GM12878 (cell line): ENCODE measurements around the gene TERB1. TPM values are rescaled to one million over a fixed set of nuclear protein-coding genes. Genes with fewer than 3 reads are reported as not detected.

Source experiments
- ATAC-seq: fragments of 200-7000 bp; cut with Tn5 transposase; 3 replicates; pipeline ENCODE4 v1.9.1; 2020; ENCODE audit warnings: mild to moderate bottlenecking, moderate library complexity
- BruUV-seq: library from RNA; stranded (reverse); fragments of 400-500 nt; replicated peaks from 2 replicates; lab custom pipeline; 2021; lab: Mats Ljungman, UMichigan
- CTCF ChIA-PET: fragments of 300-600 bp; sonication (Branson Sonifier 250); formaldehyde crosslinking; extraction: SDS; loops from one replicate; lab custom pipeline; 2021; ENCODE audit warnings: inconsistent platforms; lab: Yijun Ruan, JAX
- POLR2A ChIA-PET: fragments of 350-600 bp; formaldehyde crosslinking; extraction: SDS; loops from one replicate; lab custom pipeline; 2021; ENCODE audit warnings: inconsistent platforms; lab: Charles Lee
- RAD21 ChIA-PET: fragments of 300-600 bp; sonication (Branson Sonifier 250); formaldehyde crosslinking; loops from one replicate; lab custom pipeline; 2023; ENCODE audit warnings: antibody characterized with exemption; ENCODE audit not compliant: unreplicated experiment; lab: Charles Lee
- SMC1A ChIA-PET: fragments of 300-600 bp; sonication (Branson Sonifier 250); formaldehyde crosslinking; loops from one replicate; lab custom pipeline; 2023; ENCODE audit not compliant: unreplicated experiment, uncharacterized antibody; lab: Charles Lee
- DNase-seq: peaks from one replicate; pipeline ENCODE4 v3.0.0-alpha.2; 2011; ENCODE audit warnings: low read depth, low spot score
- FAIRE-seq: peaks from 3 replicates; lab custom pipeline; 2011; peaks lifted over from hg19 to GRCh38; lab: Jason Lieb, UNC
- H2AFZ ChIP-seq: 2 replicates; pipeline ENCODE4 v1.6.0; 2011; ENCODE audit warnings: low read depth, low read length, control low read depth; ENCODE audit not compliant: control insufficient read depth
- H3K27ac ChIP-seq: 2 replicates; pipeline ENCODE4 v1.5.1; 2011; ENCODE audit warnings: control low read depth; ENCODE audit not compliant: control insufficient read depth, insufficient read depth
- H3K27me3 ChIP-seq, 2 experiments: replicated peaks in 1 of 2; 2 replicates each; pipeline versions ENCODE4 v1.6.0 to v1.6.1; 2011; ENCODE audit warnings: low read length in 1 of 2; ENCODE audit not compliant: control insufficient read depth in 2 of 2, insufficient read depth in 2 of 2
- H3K36me3 ChIP-seq, 2 experiments: 2 replicates each; pipeline ENCODE4 v1.5.1; 2011; ENCODE audit warnings: low read length in 1 of 2; ENCODE audit not compliant: control insufficient read depth in 2 of 2, insufficient read depth in 2 of 2
- H3K4me1 ChIP-seq: 2 replicates; pipeline ENCODE4 v1.6.1; 2011; ENCODE audit warnings: mild to moderate bottlenecking, low read length, moderate library complexity, mixed read lengths; ENCODE audit not compliant: control insufficient read depth, insufficient read depth
- H3K4me2 ChIP-seq: 2 replicates; pipeline ENCODE4 v1.6.0; 2011; ENCODE audit warnings: control low read depth; ENCODE audit not compliant: control insufficient read depth, insufficient read depth
- H3K4me3 ChIP-seq: fragments of 200-600 bp; sonication (generic); 2 replicates; pipeline ENCODE4 v1.5.1; 2016
- H3K79me2 ChIP-seq: 2 replicates; pipeline ENCODE4 v1.6.0; 2011; ENCODE audit warnings: low read length; ENCODE audit not compliant: control insufficient read depth, insufficient read depth
- H3K9ac ChIP-seq: 2 replicates; pipeline ENCODE4 v1.8.0; 2011; ENCODE audit warnings: low read length, control low read depth, mixed read lengths; ENCODE audit not compliant: control insufficient read depth, insufficient read depth
- H3K9me3 ChIP-seq: replicated peaks from 3 replicates; pipeline ENCODE4 v1.5.1; 2011; ENCODE audit warnings: mild to moderate bottlenecking, low read length; ENCODE audit not compliant: control insufficient read depth, insufficient read depth
- H4K20me1 ChIP-seq: 2 replicates; pipeline ENCODE4 v1.6.0; 2011; ENCODE audit not compliant: control insufficient read depth, insufficient read depth
- CBX5 ChIP-seq: sonication (generic); IDR thresholded peaks from 2 replicates; pipeline ENCODE4 v1.6.1; 2016; ENCODE audit warnings: low read depth, moderate library complexity, mild to moderate bottlenecking, inconsistent platforms
- CREB1 ChIP-seq: IDR thresholded peaks from 2 replicates; pipeline ENCODE4 v1.6.1; 2012; ENCODE audit warnings: low read depth, mild to moderate bottlenecking, inconsistent platforms
- IRF4 ChIP-seq: IDR thresholded peaks from 2 replicates; pipeline ENCODE4 v1.6.1; 2011; ENCODE audit warnings: low read depth, low read length
- LARP7 ChIP-seq: fragments of 450-650 bp; IDR thresholded peaks from 2 replicates; pipeline ENCODE4 v1.6.1; 2017; ENCODE audit warnings: mild to moderate bottlenecking
- MTA2 ChIP-seq: fragments of 450-650 bp; IDR thresholded peaks from 2 replicates; pipeline ENCODE4 v1.6.1; 2016; ENCODE audit warnings: low read depth, mild to moderate bottlenecking, moderate library complexity
- MYC ChIP-seq: IDR thresholded peaks from 2 replicates; pipeline ENCODE4 v1.6.1; 2011; ENCODE audit warnings: mild to moderate bottlenecking, low read length, moderate library complexity, inconsistent platforms; ENCODE audit not compliant: insufficient read depth, insufficient replicate concordance, insufficient read length, severe bottlenecking
- NRF1 ChIP-seq: conservative IDR thresholded peaks from 2 replicates; pipeline ENCODE4 v1.6.1; 2011; ENCODE audit warnings: mild to moderate bottlenecking, low read depth, low read length, improper control_type of control experiment
- PAX5 ChIP-seq: IDR thresholded peaks from 2 replicates; pipeline ENCODE4 v1.6.1; 2011; ENCODE audit warnings: low read depth, low read length, borderline replicate concordance
- PBX3 ChIP-seq: IDR thresholded peaks from 2 replicates; pipeline ENCODE4 v1.6.1; 2011; ENCODE audit warnings: mild to moderate bottlenecking, low read depth, low read length, moderate library complexity; ENCODE audit not compliant: insufficient replicate concordance
- POLR2A ChIP-seq: IDR thresholded peaks from 2 replicates; pipeline ENCODE4 v1.6.1; 2011; ENCODE audit warnings: low read depth, mild to moderate bottlenecking, low read length
- RUNX3 ChIP-seq: IDR thresholded peaks from 2 replicates; pipeline ENCODE4 v1.6.1; 2012; ENCODE audit warnings: low read length, inconsistent platforms
- SIN3A ChIP-seq: IDR thresholded peaks from 2 replicates; pipeline ENCODE4 v1.6.1; 2012; ENCODE audit warnings: low read depth, low read length, improper control_type of control experiment
- SMAD1 ChIP-seq: fragments of 450-650 bp; IDR thresholded peaks from 2 replicates; pipeline ENCODE4 v1.6.1; 2018; ENCODE audit warnings: mild to moderate bottlenecking, low read depth; ENCODE audit not compliant: partially characterized antibody
- SMAD5 ChIP-seq: IDR thresholded peaks from 2 replicates; pipeline ENCODE4 v1.6.1; 2016; ENCODE audit warnings: antibody characterized with exemption, low read depth
- SUZ12 ChIP-seq: fragments of 200-600 bp; sonication (generic); IDR thresholded peaks from one replicate; pipeline ENCODE4 v1.6.1; 2018; ENCODE audit warnings: antibody characterized with exemption, mild to moderate bottlenecking; ENCODE audit not compliant: unreplicated experiment
- TBL1XR1 ChIP-seq: IDR thresholded peaks from 2 replicates; pipeline ENCODE4 v1.6.1; 2012; ENCODE audit warnings: low read depth, low read length, improper control_type of control experiment
- YY1 ChIP-seq: IDR thresholded peaks from 2 replicates; pipeline ENCODE4 v1.6.1; 2011; ENCODE audit warnings: low read depth, mild to moderate bottlenecking, low read length
- ZBTB40 ChIP-seq: fragments of 450-650 bp; IDR thresholded peaks from 2 replicates; pipeline ENCODE4 v1.6.1; 2016; ENCODE audit warnings: mild to moderate bottlenecking, moderate library complexity, borderline replicate concordance
- WGBS: methylation state at CpG from one replicate; pipeline ENCODE4 v1.1.6; 2016; ENCODE audit warnings: low lambda C conversion rate; ENCODE audit not compliant: insufficient replicate concordance, insufficient coverage; ENCODE audit errors: missing lambda C conversion rate; 5-methylcytosine and 5-hydroxymethylcytosine counted together
- in situ Hi-C: fragments of 300-500 bp; cut with MboI; formaldehyde crosslinking; loops from 9 replicates; pipeline ENCODE4 v1.14.3; 2018; ENCODE audit warnings: mixed read lengths
- intact Hi-C: fragments of 100-400 bp; cut with micrococcal nuclease; formaldehyde crosslinking; loops from one replicate; pipeline ENCODE4 v1.14.2; 2022; ENCODE audit not compliant: unreplicated experiment
- polyA plus RNA-seq, 11 experiments: library from polyadenylated mRNA; depleted of rRNA in 4 of 11; unstranded in 6 of 11; stranded (reverse) in 5 of 11; fragments of >200 nt; fragmentation: Nextera tagmentation in 4 of 11; fragmentation: Illumina TruSeq in 1 of 11; extraction: Ambion mirVana in 4 of 11; extraction: Trizol in 1 of 11; gene quantifications; 1 replicate in 1 of 11; 2 replicates in 10 of 11; pipeline versions ENCODE4 v1.2.1 to v1.2.3, GENCODE V29; 2011 to 2016; ENCODE audit warnings: inconsistent platforms in 2 of 11, missing spikeins in 2 of 11, low read depth in 1 of 11
- total RNA-seq, 4 experiments: library from RNA; depleted of rRNA in 3 of 4; stranded (reverse); fragments of >200 nt in 3 of 4; fragmentation: Illumina TruSeq in 1 of 4; extraction: Trizol in 1 of 4; gene quantifications; 2 replicates each; pipeline versions ENCODE4 v1.2.1 to v1.2.3, GENCODE V29; 2013 to 2021

The TERB1 gene
- total and polyA plus RNA-seq, 10 of the 15 experiments (the other 5 are each of a cell fraction or from before 2014, with no cell fraction given) = 0.03 to 0.10 (median 0.06) TPM; not detected in 7

GRCh38 chr16:66845791-66846221, 44.4 kb upstream of the TERB1 start (continued):
- no peak for TF ChIP-seq ZBTB40
- TF ChIP-seq NRF1 = no peak
- TF ChIP-seq PAX5 = no peak
- no peak for TF ChIP-seq LARP7
- TF ChIP-seq CREB1 = no peak

- H3K27ac ChIP-seq = no peak overlapping the region
- H4K20me1 ChIP-seq = no peaks in the 10 kb centered on the region
These were observed 43.7 kb upstream of the TERB1 start for GRCh38 chr16:66845080-66845410.

More at GRCh38 chr16:66845080-66845410, 43.7 kb upstream of the TERB1 start:
- ChIA-PET RAD21 (interaction anchor here (1.0 to 1.4 kb wide), 2 partner anchors 16 to 23 kb away, joined by 3 read pairs; no protein-coding TSS in a partner anchor), POLR2A (interaction anchor here (0.7 kb wide), 1 partner anchor 80 kb away, joined by 4 read pairs; the partner anchor contains the start of gene RRAD), SMC1A (no interaction called here), CTCF (interaction anchor here (1.3 to 10.4 kb wide), 3 partner anchors 10 to 23 kb away, joined by 4 to 73 read pairs (median 39); partner anchors contain the start of gene NAE1)
- H3K4me3 ChIP-seq = no peak overlapping the region
- H3K9ac ChIP-seq = no peak overlapping the region
- H3K4me1 ChIP-seq = no peaks in the 10 kb centered on the region
- no TSS peak for BruUV-seq
- peak overlapping the region; percentile 33; the same call in 1 of the 2 replicates for H3K4me2 ChIP-seq
- no peaks in the 10 kb centered on the region for H3K79me2 ChIP-seq
- ATAC-seq = no peak
- peaks cover 4 to 10% of the 10 kb centered on the region in 2 experiments; a peak in 3 of 4 replicates for H3K27me3 ChIP-seq
- no peak for DNase-seq
- H3K36me3 ChIP-seq = no peaks in the 10 kb centered on the region
- intact Hi-C loops (no loop called here), in situ Hi-C loops (no loop called here)
- 30% methylated on average over 10 of the region's 10 CpGs for WGBS
- FAIRE-seq = no peak
- H2AFZ ChIP-seq = no peak overlapping the region
- no peaks in the 10 kb centered on the region for H3K9me3 ChIP-seq
- TF ChIP-seq MTA2 (no peak), PBX3 (no peak), YY1 (no peak), SUZ12 (no peak), MYC (no peak), RUNX3 (no peak), SMAD5 (no peak), SIN3A (no peak), TBL1XR1 (no peak), POLR2A (no peak), SMAD1 (no peak), CBX5 (no peak), IRF4 (no peak)
